GM23248 (cell line): ENCODE data around the gene SH3RF3. TPM values are rescaled to one million over a fixed set of nuclear protein-coding genes. Genes with fewer than 3 reads are reported as not detected.
A peak's percentile ranks its signal among the peaks of the same experiment; 100 is the strongest.

Experiments
- DNase-seq: peaks from one replicate; pipeline ENCODE4 v3.0.0-alpha.2; 2015
- H2AFZ ChIP-seq: fragments of 200-600 bp; sonication (generic); 2 replicates; pipeline ENCODE4 v1.6.1; 2016; ENCODE audit warnings: antibody characterized with exemption
- H3F3A ChIP-seq: fragments of 200-600 bp; sonication (generic); 2 replicates; pipeline ENCODE4 v1.6.1; 2016; ENCODE audit warnings: mild to moderate bottlenecking, antibody characterized with exemption, mixed run types; ENCODE audit not compliant: insufficient read depth
- H3K27ac ChIP-seq: fragments of 200-600 bp; sonication (generic); 2 replicates; pipeline ENCODE4 v1.5.1; 2016; ENCODE audit warnings: mild to moderate bottlenecking
- H3K27me3 ChIP-seq: fragments of 200-600 bp; sonication (generic); replicated peaks from 2 replicates; pipeline ENCODE4 v1.6.1; 2016; ENCODE audit warnings: mild to moderate bottlenecking; ENCODE audit not compliant: insufficient read depth
- H3K36me3 ChIP-seq: fragments of 200-600 bp; sonication (generic); 2 replicates; pipeline ENCODE4 v1.6.1; 2016; ENCODE audit warnings: low read depth, mild to moderate bottlenecking
- H3K4me1 ChIP-seq: fragments of 200-600 bp; sonication (generic); 2 replicates; pipeline ENCODE4 v1.6.1; 2016; ENCODE audit warnings: mild to moderate bottlenecking; ENCODE audit not compliant: insufficient read depth
- H3K4me2 ChIP-seq: fragments of 200-600 bp; sonication (generic); one replicate; pipeline ENCODE4 v1.6.1; 2016; ENCODE audit warnings: mild to moderate bottlenecking; ENCODE audit not compliant: unreplicated experiment
- H3K4me3 ChIP-seq: fragments of 200-600 bp; sonication (generic); 2 replicates; pipeline ENCODE4 v1.5.1; 2016; ENCODE audit warnings: mild to moderate bottlenecking
- H3K79me2 ChIP-seq: fragments of 200-600 bp; sonication (generic); 2 replicates; pipeline ENCODE4 v1.6.1; 2016; ENCODE audit warnings: mild to moderate bottlenecking; ENCODE audit not compliant: insufficient read depth
- H3K9ac ChIP-seq: fragments of 200-600 bp; sonication (generic); 2 replicates; pipeline ENCODE4 v1.6.1; 2016; ENCODE audit warnings: mild to moderate bottlenecking
- H3K9me2 ChIP-seq: fragments of 200-600 bp; sonication (generic); 2 replicates; pipeline ENCODE4 v1.6.1; 2016; ENCODE audit warnings: mixed run types, mild to moderate bottlenecking, moderate library complexity; ENCODE audit not compliant: insufficient read depth
- H3K9me3 ChIP-seq: fragments of 200-600 bp; sonication (generic); one replicate; pipeline ENCODE4 v1.6.1; 2017; ENCODE audit warnings: low read depth
- H4K20me1 ChIP-seq: fragments of 200-600 bp; sonication (generic); 2 replicates; pipeline ENCODE4 v1.6.0; 2016; ENCODE audit not compliant: insufficient read depth
- EZH2 ChIP-seq: fragments of 200-600 bp; sonication (generic); IDR thresholded peaks from 2 replicates; pipeline ENCODE4 v1.6.1; 2018; ENCODE audit warnings: antibody characterized with exemption, mild to moderate bottlenecking; ENCODE audit not compliant: insufficient read depth, poor library complexity, severe bottlenecking
- EZH2phosphoT487 ChIP-seq: fragments of 200-600 bp; sonication (generic); IDR thresholded peaks from 2 replicates; pipeline ENCODE4 v1.6.1; 2018; ENCODE audit warnings: antibody characterized with exemption, moderate library complexity, mild to moderate bottlenecking, low read depth; ENCODE audit not compliant: insufficient read depth
- WGBS, 2 experiments: methylation state at CpG; one replicate each; pipeline ENCODE4 v1.1.6; 2015 to 2017; ENCODE audit warnings: low lambda C conversion rate in 2 of 2, low coverage in 1 of 2; ENCODE audit errors: missing lambda C conversion rate in 2 of 2; 5-methylcytosine and 5-hydroxymethylcytosine counted together
- in situ Hi-C: fragments of 300-500 bp; cut with MboI; formaldehyde crosslinking; loops from 2 replicates; pipeline ENCODE4 v1.15.0; 2020
- polyA plus RNA-seq: library from polyadenylated mRNA; unstranded; fragments of >200 nt; fragmentation: Nextera tagmentation; extraction: Ambion mirVana; gene quantifications from 2 replicates; pipeline ENCODE4 v1.2.1, GENCODE V29; 2016
- total RNA-seq: library from RNA; depleted of rRNA; stranded (reverse); fragments of >200 nt; shearing (Covaris generic); gene quantifications from 2 replicates; pipeline ENCODE4 v1.2.3, GENCODE V29; 2014

SH3RF3 gene
- total and polyA plus RNA-seq, 2 experiments from 2014 or later = 1.5 to 5.2 TPM

DNA sequence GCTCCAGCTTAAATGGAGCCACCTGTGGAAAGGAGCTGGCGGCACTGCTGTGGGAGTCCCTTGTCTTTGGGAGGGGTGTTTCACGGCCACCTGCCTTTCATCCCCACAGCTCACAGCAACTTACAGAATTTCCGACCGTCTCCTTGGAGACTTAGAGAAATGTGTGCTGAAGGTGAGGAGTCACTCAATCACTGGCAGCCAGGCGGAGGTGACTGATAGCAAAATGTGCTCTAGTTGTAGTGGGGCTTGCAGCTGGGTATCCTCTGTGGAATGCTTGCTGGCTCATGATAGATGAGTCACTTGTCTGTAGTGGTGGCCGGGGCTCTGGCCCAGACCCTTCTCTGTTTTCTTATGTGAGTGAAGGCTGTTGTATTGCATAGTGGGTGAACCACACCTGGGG lies 110.7 kb downstream of the SH3RF3 start:
- peaks cover 59% of the 10 kb centered on the region for H3K4me1 ChIP-seq
- no peak overlapping the region for H3K27ac ChIP-seq
- peak; percentile 45 for DNase-seq

DNA sequence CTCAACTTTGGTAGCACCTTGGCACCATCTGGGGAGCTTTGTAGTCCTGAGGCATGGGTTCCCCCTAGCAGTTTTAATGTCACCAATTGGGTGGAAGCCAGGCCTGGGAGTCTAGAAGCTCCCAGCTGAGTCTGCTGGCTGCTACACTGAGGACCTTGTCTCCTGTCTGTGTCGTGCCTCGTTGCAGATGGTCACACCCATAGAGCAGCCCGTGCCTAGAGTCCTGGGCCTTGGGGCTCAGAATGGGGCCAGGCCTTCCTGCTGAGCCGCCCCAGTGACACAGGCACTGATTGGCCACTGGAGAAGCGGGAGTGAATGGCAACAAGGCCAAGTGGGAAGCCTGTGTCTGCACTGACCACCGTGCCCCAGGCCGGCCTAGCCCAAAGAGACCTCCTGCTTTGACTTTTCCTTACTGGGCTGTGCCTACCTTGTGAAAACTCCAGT lies 113.2 kb downstream of the SH3RF3 start:
- no peaks in the 10 kb centered on the region for H3K36me3 ChIP-seq
- H3K4me3 ChIP-seq = no peak overlapping the region
- peak overlapping the region; percentile 64 for H3K4me2 ChIP-seq
- in situ Hi-C loops = no loop called here
- H3K79me2 ChIP-seq = peaks cover 13% of the 10 kb centered on the region
- H2AFZ ChIP-seq = 0 out of 2 replicates have a peak overlapping the region, but pooled peaks have one; percentile 5
- peaks cover 59% of the 10 kb centered on the region for H3K4me1 ChIP-seq
- H3K9ac ChIP-seq = peak overlapping the region; percentile 57
- peak; percentile 49 for DNase-seq
- no peaks in the 10 kb centered on the region for H3K9me2 ChIP-seq
- H3K9me3 ChIP-seq = no peaks in the 10 kb centered on the region
- peaks cover 32% of the 10 kb centered on the region for H3F3A ChIP-seq
- H3K27ac ChIP-seq = peak overlapping the region; percentile 84
- no peaks in the 10 kb centered on the region for H3K27me3 ChIP-seq
- TF ChIP-seq EZH2 (no peak), EZH2phosphoT487 (no peak)
- 17 to 22% methylated on average over 7 of the region's 7 CpGs for WGBS, 2 experiments
- H4K20me1 ChIP-seq = no peaks in the 10 kb centered on the region

More for the DNA sequence above, 110.7 kb downstream of the SH3RF3 start:
- no peaks in the 10 kb centered on the region for H3K27me3 ChIP-seq
- no peaks in the 10 kb centered on the region for H3K9me2 ChIP-seq
- TF ChIP-seq EZH2 (no peak), EZH2phosphoT487 (no peak)
- no peak overlapping the region for H2AFZ ChIP-seq
- H3F3A ChIP-seq = peaks cover 32% of the 10 kb centered on the region
- H3K4me2 ChIP-seq = peak overlapping the region; percentile 50
- H3K9me3 ChIP-seq = no peaks in the 10 kb centered on the region
- H3K79me2 ChIP-seq = peaks cover 17% of the 10 kb centered on the region; the same call in 1 of the 2 replicates
- H3K4me3 ChIP-seq = no peak overlapping the region
- 51 to 52% methylated on average over 6 of the region's 6 CpGs for WGBS, 2 experiments
- in situ Hi-C loops = no loop called here
- H3K36me3 ChIP-seq = no peaks in the 10 kb centered on the region
- H3K9ac ChIP-seq = no peak overlapping the region
- no peaks in the 10 kb centered on the region for H4K20me1 ChIP-seq

DNA sequence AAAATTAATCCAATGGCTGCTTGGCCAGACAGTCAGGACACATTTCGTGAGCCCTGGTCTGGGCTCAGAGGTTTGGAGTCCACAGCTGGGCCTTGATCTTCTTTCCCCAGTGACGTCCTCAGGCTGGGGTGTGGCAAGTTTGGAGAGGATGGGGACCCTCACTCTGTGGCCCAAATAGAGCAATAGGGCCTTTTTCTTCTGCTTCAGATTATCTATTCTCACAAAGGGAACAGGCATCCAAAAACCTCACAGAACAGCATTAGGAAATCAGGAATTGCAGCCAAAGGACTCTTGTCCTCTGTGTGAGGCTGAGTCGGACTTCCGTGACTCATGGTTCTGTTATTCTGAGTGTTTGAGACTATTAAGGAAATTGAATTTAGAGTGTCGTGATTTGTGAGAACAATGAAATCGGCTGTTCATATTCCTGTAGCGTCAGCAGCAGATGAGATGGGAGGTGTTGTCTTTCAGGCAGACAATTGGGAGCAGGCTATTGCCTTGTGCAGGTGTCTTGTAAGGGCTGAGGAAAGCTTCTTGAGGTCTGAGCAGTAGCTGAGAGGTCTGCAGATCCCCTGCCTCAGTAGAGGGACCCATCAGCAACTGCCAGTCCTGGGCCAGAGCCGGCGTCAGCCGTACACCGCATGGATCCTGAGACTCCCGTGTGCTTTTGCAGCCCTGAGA lies 113.8 kb downstream of the SH3RF3 start:
- Histone ChIP-seq H3K9ac (peak overlapping the region; percentile 57), H3F3A (peaks cover 32% of the 10 kb centered on the region), H3K4me1 (peaks cover 58% of the 10 kb centered on the region), H3K9me3 (no peaks in the 10 kb centered on the region), H3K36me3 (no peaks in the 10 kb centered on the region), H3K4me2 (peak overlapping the region; percentile 33), H3K9me2 (no peaks in the 10 kb centered on the region), H3K79me2 (peaks cover 11% of the 10 kb centered on the region), H3K27me3 (no peaks in the 10 kb centered on the region), H3K4me3 (peak overlapping the region; percentile 14; the same call in 1 of the 2 replicates), H3K27ac (peak overlapping the region; percentile 84), H4K20me1 (no peaks in the 10 kb centered on the region), H2AFZ (0 out of 2 replicates have a peak overlapping the region, but pooled peaks have one; percentile 5)
- no peak for TF ChIP-seq EZH2
- TF ChIP-seq EZH2phosphoT487 = no peak
- in situ Hi-C loops = no loop called here
- peak; percentile 93 for DNase-seq
- 26 to 30% methylated on average over 12 of the region's 12 CpGs for WGBS, 2 experiments

DNA sequence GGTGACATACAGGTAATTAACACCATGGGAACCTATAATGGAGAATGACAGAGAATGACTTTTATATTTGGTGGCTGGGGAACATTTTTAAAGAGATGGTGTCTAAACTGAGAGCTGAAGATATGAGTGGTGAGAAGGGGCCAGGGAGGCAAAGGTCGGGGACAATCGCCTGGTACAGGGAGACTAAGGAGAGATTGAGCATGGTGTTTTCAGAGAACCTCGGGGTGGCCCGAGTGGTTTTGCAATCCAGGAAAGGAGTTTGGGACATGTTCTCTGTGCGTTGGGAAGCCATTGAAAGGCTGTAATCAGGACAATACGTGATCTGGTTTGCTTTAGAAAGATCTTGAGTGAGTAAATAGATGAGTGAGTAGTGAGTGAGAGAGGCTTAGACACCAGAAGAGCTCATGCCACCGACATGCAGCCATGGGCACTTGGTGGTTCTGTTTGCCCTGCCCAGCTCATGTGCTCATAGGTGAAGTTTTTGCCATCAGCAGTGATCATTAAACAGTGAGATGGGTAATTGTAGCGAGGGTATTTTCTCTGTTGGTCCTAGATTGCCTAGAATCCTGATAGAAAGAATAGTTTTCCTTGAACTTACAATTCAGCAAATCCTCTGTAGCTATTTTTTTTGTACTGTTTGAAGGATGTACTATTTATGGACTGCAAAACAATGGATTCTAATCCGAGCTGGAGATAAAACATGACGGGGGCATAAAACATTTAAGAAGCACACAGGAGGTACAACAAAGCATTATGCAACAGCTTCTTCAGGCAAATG lies 114.7 kb downstream of the SH3RF3 start:
- Histone ChIP-seq H3K27ac (peak overlapping the region; percentile 84), H3K79me2 (peaks cover 16% of the 10 kb centered on the region)
- WGBS, 2 experiments = 53 to 63% methylated on average over 10 of the region's 10 CpGs

More for the DNA sequence above, 114.7 kb downstream of the SH3RF3 start:
- TF ChIP-seq EZH2phosphoT487 (no peak), EZH2 (no peak)
- no peak overlapping the region for H3K9ac ChIP-seq
- H3K36me3 ChIP-seq = no peaks in the 10 kb centered on the region
- H3K4me3 ChIP-seq = no peak overlapping the region
- no peaks in the 10 kb centered on the region for H3K9me3 ChIP-seq
- peaks cover 48% of the 10 kb centered on the region for H3K4me1 ChIP-seq
- no peaks in the 10 kb centered on the region for H4K20me1 ChIP-seq
- H3K9me2 ChIP-seq = no peaks in the 10 kb centered on the region
- in situ Hi-C loops = no loop called here
- peak overlapping the region; percentile 33 for H3K4me2 ChIP-seq
- 0 out of 2 replicates have a peak, but pooled peaks cover 3% of the 10 kb centered on the region for H3K27me3 ChIP-seq
- no peak overlapping the region for H2AFZ ChIP-seq
- DNase-seq = peak; percentile 34
- peaks cover 32% of the 10 kb centered on the region for H3F3A ChIP-seq
